BE2C (cell line): ENCODE results near the gene KPNA4.
"Not testable (repeated sequence)": the region's sequence is repeated elsewhere in the genome, so short reads cannot be mapped to it uniquely, and the experiment has no call there.

ENCODE experiments used
- DNase-seq: peaks from one replicate; pipeline ENCODE4 v3.0.0-alpha.2; 2020
- H3K27me3 ChIP-seq: fragments of 250-450 bp; sonication (Bioruptor Pico); 2 replicates; pipeline ENCODE4 v1.5.1; 2020; ENCODE audit warnings: mild to moderate bottlenecking
- H3K36me3 ChIP-seq: fragments of 250-450 bp; sonication (Bioruptor Pico); 2 replicates; pipeline ENCODE4 v1.5.1; 2020; ENCODE audit warnings: mild to moderate bottlenecking
- H3K4me1 ChIP-seq: fragments of 250-450 bp; sonication (Bioruptor Pico); 2 replicates; pipeline ENCODE4 v1.5.1; 2020
- H3K4me3 ChIP-seq: 2 replicates; pipeline ENCODE4 v1.5.1; 2011; ENCODE audit warnings: low read depth, low read length
- H3K9me3 ChIP-seq: fragments of 250-450 bp; sonication (Bioruptor Pico); 2 replicates; pipeline ENCODE4 v1.5.1; 2020
- CTCF ChIP-seq: IDR thresholded peaks from 2 replicates; pipeline ENCODE4 v1.5.1; 2012; ENCODE audit warnings: mild to moderate bottlenecking, low read depth, low read length

The KPNA4 gene

DNA sequence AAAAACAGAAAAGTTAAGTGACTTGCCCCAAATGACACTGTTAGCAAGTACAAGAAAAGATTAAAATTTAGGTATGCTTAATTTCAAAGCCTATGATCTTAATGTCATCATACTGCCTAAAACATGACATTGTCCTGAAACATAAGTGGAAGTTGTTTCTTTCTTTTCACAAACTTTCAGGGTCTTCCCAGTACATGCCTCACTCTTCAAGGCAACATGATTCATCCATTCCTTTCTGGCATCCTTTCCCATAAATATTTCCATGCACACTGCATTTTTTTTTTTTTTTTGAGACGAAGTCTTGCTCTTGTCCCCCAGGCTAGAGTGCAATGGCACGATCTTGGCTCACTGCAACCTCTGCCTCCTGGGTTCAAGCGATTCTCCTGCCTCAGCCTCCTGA lies 42.5 kb upstream of the KPNA4 start:
- H3K4me1 ChIP-seq = no peaks in the 10 kb centered on the region
- TF ChIP-seq CTCF = no peak
- H3K4me3 ChIP-seq = no peak overlapping the region
- no peak for DNase-seq
- H3K27me3 ChIP-seq = no peaks in the 10 kb centered on the region
- H3K36me3 ChIP-seq = no peaks in the 10 kb centered on the region; the same call in 1 of the 2 replicates
- no peaks in the 10 kb centered on the region for H3K9me3 ChIP-seq

DNA sequence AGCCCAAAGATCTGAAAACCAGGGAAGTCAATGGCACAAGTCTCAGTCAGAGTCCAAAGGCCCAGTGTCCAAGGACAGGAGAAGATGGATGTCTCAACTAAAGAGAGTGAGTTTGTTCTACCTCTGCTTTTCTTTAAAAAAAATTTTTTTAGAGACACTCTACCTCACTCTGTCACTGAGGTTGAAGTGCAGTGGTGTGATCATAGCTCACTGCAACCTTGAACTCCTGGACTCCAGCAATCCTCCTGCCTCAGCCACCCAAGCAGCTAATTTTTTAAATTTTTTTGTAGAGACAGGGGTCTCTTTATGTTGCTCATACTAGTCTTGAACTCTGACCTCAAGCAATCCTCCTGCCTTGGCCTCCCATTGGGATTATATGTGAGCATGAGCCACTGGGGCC lies 39.9 kb upstream of the KPNA4 start:
- Histone ChIP-seq H3K4me1 (no peaks in the 10 kb centered on the region), H3K36me3 (no peaks in the 10 kb centered on the region; the same call in 1 of the 2 replicates), H3K27me3 (no peaks in the 10 kb centered on the region), H3K4me3 (no peak overlapping the region), H3K9me3 (no peaks in the 10 kb centered on the region)
- no peak for TF ChIP-seq CTCF
- DNase-seq = no peak

- not testable (repeated sequence) for H3K36me3 ChIP-seq, H3K27me3 ChIP-seq, H3K9me3 ChIP-seq, DNase-seq, H3K4me3 ChIP-seq, H3K4me1 ChIP-seq
These were observed 38.5 kb upstream of the KPNA4 start for GRCh38 chr3:160603845-160604244.

- Histone ChIP-seq H3K4me3 (no peak overlapping the region), H3K36me3 (no peaks in the 10 kb centered on the region; the same call in 1 of the 2 replicates), H3K4me1 (no peaks in the 10 kb centered on the region), H3K9me3 (no peaks in the 10 kb centered on the region), H3K27me3 (no peaks in the 10 kb centered on the region)
- TF ChIP-seq CTCF = no peak
- DNase-seq = no peak
These were observed 36.9 kb upstream of the KPNA4 start for GRCh38 chr3:160602259-160602658.

- no peaks in the 10 kb centered on the region for H3K4me1 ChIP-seq
- H3K4me3 ChIP-seq = no peak overlapping the region
- TF ChIP-seq CTCF = no peak
- no peaks in the 10 kb centered on the region for H3K9me3 ChIP-seq
- DNase-seq = no peak
- H3K36me3 ChIP-seq = no peaks in the 10 kb centered on the region
- H3K27me3 ChIP-seq = no peaks in the 10 kb centered on the region
These were observed 35.9 kb upstream of the KPNA4 start for GRCh38 chr3:160601288-160601687.

DNA sequence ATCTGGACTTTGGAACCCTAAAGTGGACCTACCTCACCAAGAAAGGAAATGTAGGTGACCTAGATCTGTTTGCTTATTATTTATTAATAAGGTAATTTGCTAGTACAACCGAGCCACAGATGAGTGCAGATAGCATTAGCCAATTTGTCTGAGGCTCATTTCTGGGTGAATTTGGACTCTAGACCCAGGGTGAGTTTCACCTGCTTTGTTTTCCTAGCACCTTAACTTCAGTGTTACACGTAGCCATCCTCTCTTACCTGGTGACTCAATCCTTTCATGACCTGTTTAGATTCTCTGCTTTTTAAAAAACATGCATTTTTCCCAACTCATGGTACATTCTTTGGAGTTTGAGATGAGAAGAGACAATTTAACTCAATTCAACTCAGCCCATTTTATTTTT lies 33.5 kb upstream of the KPNA4 start:
- DNase-seq = no peak

More for the DNA sequence above, 33.5 kb upstream of the KPNA4 start:
- Histone ChIP-seq H3K36me3 (no peaks in the 10 kb centered on the region), H3K27me3 (no peaks in the 10 kb centered on the region), H3K9me3 (no peaks in the 10 kb centered on the region), H3K4me1 (no peaks in the 10 kb centered on the region), H3K4me3 (no peak overlapping the region)
- TF ChIP-seq CTCF = no peak
